Measurements from ENCODE around the gene CCDC30.
"Not testable (repeated sequence)": the region's sequence is repeated elsewhere in the genome, so short reads cannot be mapped to it uniquely, and the experiment has no call there.

GRCh38 chr1:42502031-42502430 lies 38.9 kb downstream of the CCDC30 start:
- TF ChIP-seq, protein P1, sequence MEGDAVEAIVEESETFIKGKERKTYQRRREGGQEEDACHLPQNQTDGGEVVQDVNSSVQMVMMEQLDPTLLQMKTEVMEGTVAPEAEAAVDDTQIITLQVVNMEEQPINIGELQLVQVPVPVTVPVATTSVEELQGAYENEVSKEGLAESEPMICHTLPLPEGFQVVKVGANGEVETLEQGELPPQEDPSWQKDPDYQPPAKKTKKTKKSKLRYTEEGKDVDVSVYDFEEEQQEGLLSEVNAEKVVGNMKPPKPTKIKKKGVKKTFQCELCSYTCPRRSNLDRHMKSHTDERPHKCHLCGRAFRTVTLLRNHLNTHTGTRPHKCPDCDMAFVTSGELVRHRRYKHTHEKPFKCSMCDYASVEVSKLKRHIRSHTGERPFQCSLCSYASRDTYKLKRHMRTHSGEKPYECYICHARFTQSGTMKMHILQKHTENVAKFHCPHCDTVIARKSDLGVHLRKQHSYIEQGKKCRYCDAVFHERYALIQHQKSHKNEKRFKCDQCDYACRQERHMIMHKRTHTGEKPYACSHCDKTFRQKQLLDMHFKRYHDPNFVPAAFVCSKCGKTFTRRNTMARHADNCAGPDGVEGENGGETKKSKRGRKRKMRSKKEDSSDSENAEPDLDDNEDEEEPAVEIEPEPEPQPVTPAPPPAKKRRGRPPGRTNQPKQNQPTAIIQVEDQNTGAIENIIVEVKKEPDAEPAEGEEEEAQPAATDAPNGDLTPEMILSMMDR (IDR thresholded peaks at IDR 0.05; ENCODE audit: low read length): not testable (repeated sequence)
- not testable (repeated sequence) for TF ChIP-seq EZH2 (IDR thresholded peaks at IDR 0.05; ENCODE audit: borderline replicate concordance, low read length)

All from OCI-LY1 (cell line).